ENCODE results near the gene CACNA2D1.
"Not testable (repeated sequence)": the region's sequence is repeated elsewhere in the genome, so short reads cannot be mapped to it uniquely, and the experiment has no call there.

Gene CACNA2D1

DNA sequence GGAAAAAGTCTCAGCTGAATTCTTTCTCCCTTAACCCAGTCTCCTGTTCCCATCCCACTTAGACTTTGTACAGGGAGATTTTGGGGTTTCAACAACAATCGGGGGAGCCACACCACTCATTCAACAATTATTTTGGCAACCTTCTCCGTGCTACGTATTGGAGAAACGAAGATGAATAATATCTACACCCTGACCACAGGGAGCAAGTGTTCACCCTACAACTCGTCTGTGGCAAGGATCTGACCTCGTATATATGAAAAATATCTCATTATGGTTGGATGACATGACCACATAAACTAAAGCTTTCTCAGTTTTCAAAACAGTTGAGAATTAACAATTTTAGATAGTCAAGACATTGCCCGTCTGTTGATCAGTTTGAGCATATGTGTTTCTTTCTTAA, 302.1 kb downstream of the CACNA2D1 start:
- no peak for TF ChIP-seq CTCF (IDR thresholded peaks at IDR 0.05)

GRCh38 chr7:82140608-82141007, 303.0 kb downstream of the CACNA2D1 start:
- H3K9me3 ChIP-seq (ENCODE audit: control insufficient read depth, low read length); H3K4me3 ChIP-seq (ENCODE audit: low read depth, low read length); H3K27ac ChIP-seq: not testable (repeated sequence)

More for the DNA sequence above, 302.1 kb downstream of the CACNA2D1 start:
- H3K36me3 ChIP-seq (ENCODE audit: control insufficient read depth, insufficient read depth, low read length), result no peaks in the 10 kb centered on the region
- no peak overlapping the region for H2AFZ ChIP-seq
- no peaks in the 10 kb centered on the region for H3K4me1 ChIP-seq
- H3K27ac ChIP-seq, result no peak overlapping the region
- H3K27me3 ChIP-seq (ENCODE audit: control insufficient read depth, insufficient read depth, low read length), result no peaks in the 10 kb centered on the region
- no peaks in the 10 kb centered on the region for H3K9me3 ChIP-seq (ENCODE audit: control insufficient read depth, low read length)
- no peak overlapping the region for H3K4me3 ChIP-seq (ENCODE audit: low read depth, low read length)
- H3K9ac ChIP-seq, result no peak overlapping the region
- no peaks in the 10 kb centered on the region for H3K79me2 ChIP-seq
- no peak overlapping the region for H3K4me2 ChIP-seq (ENCODE audit: low read length)

DNA sequence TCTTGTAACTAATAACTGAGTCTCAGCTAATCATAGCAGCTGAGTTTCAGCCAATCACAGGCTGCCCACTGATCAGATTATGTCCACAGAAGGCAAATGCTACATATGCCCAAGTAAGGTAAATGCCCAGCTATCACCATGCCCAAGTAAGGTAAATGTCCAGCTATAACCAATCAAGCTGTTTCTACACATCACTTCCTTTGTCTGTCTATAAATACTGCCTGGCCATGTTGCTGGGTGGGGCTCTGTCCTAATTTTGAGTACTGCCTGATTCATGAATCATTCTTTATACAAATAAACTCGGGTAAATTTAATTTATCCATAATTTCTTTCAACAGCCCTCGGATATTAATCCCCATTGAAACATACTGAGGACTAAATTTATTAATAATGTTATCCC, 312.4 kb downstream of the CACNA2D1 start:
- H3K9me3 ChIP-seq (ENCODE audit: control insufficient read depth, low read length), result no peaks in the 10 kb centered on the region
- no peak overlapping the region for H2AFZ ChIP-seq
- no peaks in the 10 kb centered on the region for H3K4me1 ChIP-seq
- H3K79me2 ChIP-seq, result no peaks in the 10 kb centered on the region
- H3K9ac ChIP-seq, result no peak overlapping the region
- no peaks in the 10 kb centered on the region for H3K36me3 ChIP-seq (ENCODE audit: control insufficient read depth, insufficient read depth, low read length)
- H3K27me3 ChIP-seq (ENCODE audit: control insufficient read depth, insufficient read depth, low read length), result no peaks in the 10 kb centered on the region
- H3K27ac ChIP-seq, result no peak overlapping the region
- TF ChIP-seq CTCF (IDR thresholded peaks at IDR 0.05), result no peak
- H3K4me3 ChIP-seq (ENCODE audit: low read depth, low read length), result no peak overlapping the region
- no peak overlapping the region for H3K4me2 ChIP-seq (ENCODE audit: low read length)

More at GRCh38 chr7:82140608-82141007, 303.0 kb downstream of the CACNA2D1 start:
- not testable (repeated sequence) for H3K79me2 ChIP-seq; H3K9ac ChIP-seq; H3K36me3 ChIP-seq (ENCODE audit: control insufficient read depth, insufficient read depth, low read length); H3K4me2 ChIP-seq (ENCODE audit: low read length); H3K27me3 ChIP-seq (ENCODE audit: control insufficient read depth, insufficient read depth, low read length); H3K4me1 ChIP-seq; H2AFZ ChIP-seq

DNA sequence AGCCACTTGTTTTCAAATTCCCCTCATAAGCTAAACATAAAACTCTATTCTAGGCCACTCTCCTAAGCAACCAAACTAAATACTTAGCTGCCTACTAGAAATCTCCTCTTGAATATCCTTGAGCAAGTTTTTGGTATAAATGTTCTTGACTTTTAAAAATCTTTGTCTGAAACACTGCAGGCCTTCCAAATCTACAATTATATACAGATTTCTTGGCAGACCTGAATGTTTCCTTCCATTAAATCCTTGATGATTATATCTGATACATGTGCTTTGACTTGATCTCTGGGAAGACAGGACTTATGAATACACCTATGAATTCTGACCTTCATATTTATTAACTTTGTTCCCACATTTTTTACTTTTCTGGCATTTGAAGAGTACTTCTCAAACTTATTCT, 314.5 kb downstream of the CACNA2D1 start:
- Histone ChIP-seq H3K4me2 (ENCODE audit: low read length) (no peak overlapping the region), H3K27ac (no peak overlapping the region), H3K4me1 (no peaks in the 10 kb centered on the region), H3K4me3 (ENCODE audit: low read depth, low read length) (no peak overlapping the region), H3K9ac (no peak overlapping the region), H3K36me3 (ENCODE audit: control insufficient read depth, insufficient read depth, low read length) (no peaks in the 10 kb centered on the region), H3K27me3 (ENCODE audit: control insufficient read depth, insufficient read depth, low read length) (no peaks in the 10 kb centered on the region), H3K9me3 (ENCODE audit: control insufficient read depth, low read length) (no peaks in the 10 kb centered on the region), H2AFZ (no peak overlapping the region), H3K79me2 (no peaks in the 10 kb centered on the region)
- TF ChIP-seq CTCF (IDR thresholded peaks at IDR 0.05), result no peak

- Histone ChIP-seq H3K9me3 (ENCODE audit: control insufficient read depth, low read length) (no peaks in the 10 kb centered on the region), H3K27ac (no peak overlapping the region), H3K4me2 (ENCODE audit: low read length) (no peak overlapping the region), H3K4me1 (no peaks in the 10 kb centered on the region), H3K36me3 (ENCODE audit: control insufficient read depth, insufficient read depth, low read length) (no peaks in the 10 kb centered on the region), H3K4me3 (ENCODE audit: low read depth, low read length) (no peak overlapping the region), H2AFZ (no peak overlapping the region), H3K79me2 (no peaks in the 10 kb centered on the region), H3K9ac (no peak overlapping the region), H3K27me3 (ENCODE audit: control insufficient read depth, insufficient read depth, low read length) (no peaks in the 10 kb centered on the region)
- no peak for TF ChIP-seq CTCF (IDR thresholded peaks at IDR 0.05)
Observed at GRCh38 chr7:82128546-82128945, 315.0 kb downstream of the CACNA2D1 start.

Data from parathyroid adenoma (tissue), 2 donors.